C4-2B (cell line): ENCODE results near the gene DCLRE1C.
A peak's percentile ranks its signal among the peaks of the same experiment; 100 is the strongest.

ENCODE experiments used
- ZFX ChIP-seq: fragments of 450-650 bp; IDR thresholded peaks from 2 replicates; pipeline ENCODE4 v1.6.1; 2017
- TF ChIP-seq, protein P1 (sequence below): fragments of 450-650 bp; conservative IDR thresholded peaks from 2 replicates; pipeline ENCODE4 v1.5.1; 2017; ENCODE audit warnings: mild to moderate bottlenecking

DNA sequence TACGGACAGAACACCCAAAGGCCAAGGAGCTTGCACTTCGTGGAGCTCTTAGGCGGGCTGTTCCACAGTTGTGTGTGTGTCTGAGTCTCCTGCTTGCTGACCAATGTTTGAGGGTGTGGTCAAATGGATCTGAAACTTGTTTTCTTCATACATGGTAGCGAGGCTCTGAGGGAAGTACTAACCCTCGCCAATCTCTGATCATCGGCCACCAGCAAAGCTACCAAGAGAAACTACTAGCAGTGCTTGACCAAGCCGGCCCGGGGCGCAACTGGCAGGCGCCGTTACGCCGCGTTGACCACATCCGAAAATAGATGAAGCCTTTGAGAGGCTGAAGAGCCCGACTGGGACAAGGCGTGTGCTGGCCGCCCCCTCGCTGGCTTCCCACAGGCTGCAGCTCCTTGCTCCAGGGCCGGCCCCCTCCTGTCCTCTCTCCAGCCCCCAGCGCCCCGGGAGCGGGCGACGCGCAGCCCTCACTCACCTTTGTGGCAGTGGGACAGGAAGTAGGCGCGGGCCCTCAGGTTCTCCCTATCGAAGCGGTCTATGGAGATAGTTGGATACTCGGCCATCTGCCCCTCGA lies 384 bp downstream of the DCLRE1C start:
- TF ChIP-seq, protein P1, sequence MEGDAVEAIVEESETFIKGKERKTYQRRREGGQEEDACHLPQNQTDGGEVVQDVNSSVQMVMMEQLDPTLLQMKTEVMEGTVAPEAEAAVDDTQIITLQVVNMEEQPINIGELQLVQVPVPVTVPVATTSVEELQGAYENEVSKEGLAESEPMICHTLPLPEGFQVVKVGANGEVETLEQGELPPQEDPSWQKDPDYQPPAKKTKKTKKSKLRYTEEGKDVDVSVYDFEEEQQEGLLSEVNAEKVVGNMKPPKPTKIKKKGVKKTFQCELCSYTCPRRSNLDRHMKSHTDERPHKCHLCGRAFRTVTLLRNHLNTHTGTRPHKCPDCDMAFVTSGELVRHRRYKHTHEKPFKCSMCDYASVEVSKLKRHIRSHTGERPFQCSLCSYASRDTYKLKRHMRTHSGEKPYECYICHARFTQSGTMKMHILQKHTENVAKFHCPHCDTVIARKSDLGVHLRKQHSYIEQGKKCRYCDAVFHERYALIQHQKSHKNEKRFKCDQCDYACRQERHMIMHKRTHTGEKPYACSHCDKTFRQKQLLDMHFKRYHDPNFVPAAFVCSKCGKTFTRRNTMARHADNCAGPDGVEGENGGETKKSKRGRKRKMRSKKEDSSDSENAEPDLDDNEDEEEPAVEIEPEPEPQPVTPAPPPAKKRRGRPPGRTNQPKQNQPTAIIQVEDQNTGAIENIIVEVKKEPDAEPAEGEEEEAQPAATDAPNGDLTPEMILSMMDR, result peak; percentile 27; the same call in 1 of the 2 replicates
- no peak for TF ChIP-seq ZFX
